ENCODE measurements around the gene PDP2.
A peak's percentile ranks its signal among the peaks of the same experiment; 100 is the strongest.

The PDP2 gene

GRCh38 chr16:66880288-66881013 lies at the start of gene PDP2:
TSS of gene PDP2 (plus strand) at chr16:66880515. CDS start at chr16:66884285, 3,770 bp downstream.
- DNase-seq (ENCODE audit: extremely low spot score) = peak; percentile 99
- ChIA-PET CTCF (interaction anchor here (0.5 to 1.5 kb wide), 6 partner anchors 8 to 47 kb away, joined by 3 to 9 read pairs (median 4); no protein-coding TSS in a partner anchor), POLR2A (interaction anchor here (0.6 to 2.5 kb wide), 11 partner anchors 8 to 50 kb away, joined by 3 to 8 read pairs (median 4); partner anchors contain the start of gene NAE1)
- no peak for TF ChIP-seq FOXM1 (IDR thresholded peaks at IDR 0.05; ENCODE audit: borderline replicate concordance)
- TF ChIP-seq PKNOX1 (IDR thresholded peaks at IDR 0.05) = peak; percentile 100
- TF ChIP-seq LEF1 (IDR thresholded peaks at IDR 0.05; ENCODE audit: borderline replicate concordance) = no peak
- peak; percentile 38; the same call in 1 of the 2 replicates for TF ChIP-seq L3MBTL2 (conservative IDR thresholded peaks at IDR 0.05)

- POLR2A ChIA-PET = no interaction called here
- TF ChIP-seq BHLHE40 (IDR thresholded peaks at IDR 0.05; ENCODE audit: borderline replicate concordance) (no peak), HDGF (IDR thresholded peaks at IDR 0.05; ENCODE audit: borderline replicate concordance) (no peak), LEF1 (IDR thresholded peaks at IDR 0.05; ENCODE audit: borderline replicate concordance) (no peak), NFRKB (IDR thresholded peaks at IDR 0.05) (no peak), L3MBTL2 (conservative IDR thresholded peaks at IDR 0.05) (no peak), FOXM1 (IDR thresholded peaks at IDR 0.05; ENCODE audit: borderline replicate concordance) (no peak), ELF4 (IDR thresholded peaks at IDR 0.05) (no peak), FOXA1 (IDR thresholded peaks at IDR 0.05) (no peak), ZNF384 (IDR thresholded peaks at IDR 0.05) (no peak), FOXK2 (IDR thresholded peaks at IDR 0.05) (no peak), PKNOX1 (IDR thresholded peaks at IDR 0.05) (no peak), SP1 (IDR thresholded peaks at IDR 0.05) (no peak), ARNT (IDR thresholded peaks at IDR 0.05) (no peak), TARDBP (IDR thresholded peaks at IDR 0.05) (no peak), CTBP1 (IDR thresholded peaks at IDR 0.05; ENCODE audit: borderline replicate concordance) (no peak), SUZ12 (IDR thresholded peaks at IDR 0.05) (no peak)
- CTCF ChIA-PET = no interaction called here
- no peak for DNase-seq (ENCODE audit: extremely low spot score)
These were observed 48.1 kb upstream of the PDP2 start for GRCh38 chr16:66832190-66832589.

- POLR2A ChIA-PET = no interaction called here
- CTCF ChIA-PET = no interaction called here
These were observed 47.5 kb upstream of the PDP2 start for GRCh38 chr16:66832661-66833305.

GRCh38 chr16:66834746-66835145 lies 45.6 kb upstream of the PDP2 start:
- no peak for DNase-seq (ENCODE audit: extremely low spot score)
- ChIA-PET POLR2A (no interaction called here), CTCF (interaction anchor here (0.7 kb wide), 1 partner anchor 33 kb away, joined by 4 read pairs; no protein-coding TSS in a partner anchor)
- no peak for TF ChIP-seq ELF4 (IDR thresholded peaks at IDR 0.05)
- no peak for TF ChIP-seq ZNF384 (IDR thresholded peaks at IDR 0.05)
- no peak for TF ChIP-seq FOXK2 (IDR thresholded peaks at IDR 0.05)
- TF ChIP-seq SUZ12 (IDR thresholded peaks at IDR 0.05) = no peak
- no peak for TF ChIP-seq SP1 (IDR thresholded peaks at IDR 0.05)
- TF ChIP-seq BHLHE40 (IDR thresholded peaks at IDR 0.05; ENCODE audit: borderline replicate concordance) = no peak
- TF ChIP-seq FOXA1 (IDR thresholded peaks at IDR 0.05) = no peak
- TF ChIP-seq TARDBP (IDR thresholded peaks at IDR 0.05) = no peak
- TF ChIP-seq CTBP1 (IDR thresholded peaks at IDR 0.05; ENCODE audit: borderline replicate concordance) = no peak
- no peak for TF ChIP-seq ARNT (IDR thresholded peaks at IDR 0.05)
- TF ChIP-seq NFRKB (IDR thresholded peaks at IDR 0.05) = no peak
- no peak for TF ChIP-seq PKNOX1 (IDR thresholded peaks at IDR 0.05)
- no peak for TF ChIP-seq L3MBTL2 (conservative IDR thresholded peaks at IDR 0.05)
- TF ChIP-seq HDGF (IDR thresholded peaks at IDR 0.05; ENCODE audit: borderline replicate concordance) = no peak

More at GRCh38 chr16:66832661-66833305, 47.5 kb upstream of the PDP2 start:
- peak; percentile 5 for DNase-seq (ENCODE audit: extremely low spot score)
- TF ChIP-seq LEF1 (IDR thresholded peaks at IDR 0.05; ENCODE audit: borderline replicate concordance) (no peak), CTBP1 (IDR thresholded peaks at IDR 0.05; ENCODE audit: borderline replicate concordance) (no peak), HDGF (IDR thresholded peaks at IDR 0.05; ENCODE audit: borderline replicate concordance) (no peak), ARNT (IDR thresholded peaks at IDR 0.05) (no peak), FOXM1 (IDR thresholded peaks at IDR 0.05; ENCODE audit: borderline replicate concordance) (no peak), FOXK2 (IDR thresholded peaks at IDR 0.05) (no peak), ZNF384 (IDR thresholded peaks at IDR 0.05) (no peak), FOXA1 (IDR thresholded peaks at IDR 0.05) (no peak), SP1 (IDR thresholded peaks at IDR 0.05) (no peak), NFRKB (IDR thresholded peaks at IDR 0.05) (no peak), L3MBTL2 (conservative IDR thresholded peaks at IDR 0.05) (no peak), SUZ12 (IDR thresholded peaks at IDR 0.05) (no peak), ELF4 (IDR thresholded peaks at IDR 0.05) (no peak), BHLHE40 (IDR thresholded peaks at IDR 0.05; ENCODE audit: borderline replicate concordance) (no peak), TARDBP (IDR thresholded peaks at IDR 0.05) (no peak), PKNOX1 (IDR thresholded peaks at IDR 0.05) (no peak)

- POLR2A ChIA-PET = interaction anchor here (2.2 kb wide), 1 partner anchor 10 kb away, joined by 10 read pairs; the partner anchor contains the start of gene NAE1
These were observed 39.4 kb upstream of the PDP2 start for GRCh38 chr16:66840883-66841282.

More at GRCh38 chr16:66840883-66841282, 39.4 kb upstream of the PDP2 start:
- no peak for DNase-seq (ENCODE audit: extremely low spot score)
- TF ChIP-seq SUZ12 (IDR thresholded peaks at IDR 0.05) = no peak
- TF ChIP-seq BHLHE40 (IDR thresholded peaks at IDR 0.05; ENCODE audit: borderline replicate concordance) = no peak
- CTCF ChIA-PET = interaction anchor here (1.2 to 2.2 kb wide), 2 partner anchors 10 to 32 kb away, joined by 3 to 13 read pairs; partner anchors contain the start of gene NAE1
